K562 (cell line): ENCODE results near the gene LPCAT1. TPM values are rescaled to one million over a fixed set of nuclear protein-coding genes. Genes with fewer than 3 reads are reported as not detected.

Source experiments
- ATAC-seq: fragments of 200-7000 bp; cut with Tn5 transposase; 3 replicates; pipeline ENCODE4 v1.9.1; 2020; ENCODE audit warnings: moderate library complexity
- BruUV-seq: library from RNA; stranded (reverse); fragments of 400-500 nt; replicated peaks from 2 replicates; lab custom pipeline; 2021; lab: Mats Ljungman, UMichigan
- CTCF ChIA-PET: fragments of 300-600 bp; formaldehyde crosslinking; extraction: SDS; loops from one replicate; lab custom pipeline; 2021; ENCODE audit warnings: low intra/inter-chr PET ratio; lab: Yijun Ruan, JAX
- POLR2A ChIA-PET: fragments of 300-600, 350-650 bp; sonication (Branson Sonifier 250); formaldehyde crosslinking; extraction: SDS; loops from one replicate; lab custom pipeline; 2021; ENCODE audit warnings: antibody characterized with exemption, inconsistent platforms; lab: Yijun Ruan, JAX
- DNase-seq, 4 experiments: peaks; one replicate each; pipeline versions ENCODE4 v3.0.0 to v3.0.0-alpha.2; 2011 to 2018; ENCODE audit warnings: low spot score in 3 of 4, mixed read lengths in 3 of 4; ENCODE audit errors: extremely low read depth in 1 of 4
- FAIRE-seq: peaks from 2 replicates; lab custom pipeline; 2011; peaks lifted over from hg19 to GRCh38; lab: Jason Lieb, UNC
- H2AFZ ChIP-seq: 2 replicates; pipeline ENCODE4 v1.6.0; 2011; ENCODE audit warnings: low read depth, low read length, control low read depth, inconsistent platforms
- H3K27ac ChIP-seq: fragments of 200-600 bp; 3 replicates; pipeline ENCODE4 v1.8.0; 2011; ENCODE audit warnings: low read depth, mild to moderate bottlenecking, control low read depth, inconsistent platforms, low read length, moderate library complexity, mixed read lengths; ENCODE audit errors: extremely low read depth
- H3K27me3 ChIP-seq, 2 experiments: fragments of 300-600 bp in 1 of 2; 2 replicates in 1 of 2; 3 replicates in 1 of 2; pipeline versions ENCODE4 v1.6.0 to v1.8.0; 2011; ENCODE audit warnings: inconsistent platforms in 2 of 2, low read length in 2 of 2, mild to moderate bottlenecking in 1 of 2, mixed read lengths in 1 of 2, moderate library complexity in 1 of 2; ENCODE audit not compliant: control insufficient read depth in 2 of 2, insufficient read depth in 2 of 2
- H3K36me3 ChIP-seq: fragments of 300-600 bp; 3 replicates; pipeline ENCODE4 v1.8.0; 2011; ENCODE audit warnings: mild to moderate bottlenecking, low read length, inconsistent platforms; ENCODE audit not compliant: control insufficient read depth, insufficient read depth
- H3K4me1 ChIP-seq, 2 experiments: fragments of 200-600 bp in 1 of 2; replicated peaks in 1 of 2; 2 replicates in 1 of 2; 3 replicates in 1 of 2; pipeline versions ENCODE4 v1.5.1 to v1.8.0; 2011; ENCODE audit warnings: inconsistent platforms in 2 of 2, low read length in 2 of 2, mild to moderate bottlenecking in 1 of 2, mixed read lengths in 1 of 2, moderate library complexity in 1 of 2; ENCODE audit not compliant: control insufficient read depth in 2 of 2, insufficient read depth in 2 of 2
- H3K4me2 ChIP-seq: 2 replicates; pipeline ENCODE4 v1.6.1; 2011; ENCODE audit warnings: low read length, control low read depth, inconsistent platforms, mixed read lengths; ENCODE audit not compliant: insufficient read depth
- H3K4me3 ChIP-seq: fragments of 200-600 bp; sonication (generic), shearing (Covaris generic); 2 replicates; pipeline ENCODE4 v1.5.1; 2016; ENCODE audit warnings: control low read depth, inconsistent platforms
- H3K79me2 ChIP-seq: fragments of 200-600 bp; 3 replicates; pipeline ENCODE4 v1.8.0; 2011; ENCODE audit warnings: low read length, inconsistent platforms; ENCODE audit not compliant: control insufficient read depth, insufficient read depth
- H3K9ac ChIP-seq, 2 experiments: 2 replicates each; pipeline versions ENCODE4 v1.6.0 to v1.6.1; 2011; ENCODE audit warnings: low read depth in 2 of 2, low read length in 2 of 2, control low read depth in 1 of 2, inconsistent platforms in 1 of 2, mild to moderate bottlenecking in 1 of 2, mixed read lengths in 1 of 2; ENCODE audit not compliant: insufficient read depth in 1 of 2
- H3K9me1 ChIP-seq: one replicate; pipeline ENCODE4 v1.6.0; 2011; ENCODE audit warnings: inconsistent platforms, mild to moderate bottlenecking, low read length, moderate library complexity; ENCODE audit not compliant: control insufficient read depth, insufficient read depth
- H3K9me3 ChIP-seq: replicated peaks from 2 replicates; pipeline ENCODE4 v1.5.1; 2011; ENCODE audit warnings: low read depth, low read length, inconsistent platforms; ENCODE audit not compliant: control insufficient read depth, insufficient read depth
- H4K20me1 ChIP-seq: replicated peaks from 2 replicates; pipeline ENCODE4 v1.6.1; 2011; ENCODE audit warnings: low read length, inconsistent platforms, mixed read lengths; ENCODE audit not compliant: control insufficient read depth, insufficient read depth
- ELF2 ChIP-seq: fragments of 250-450 bp; sonication (Bioruptor Pico); IDR thresholded peaks from 2 replicates; pipeline ENCODE4 v1.5.0; 2021; ENCODE audit warnings: mild to moderate bottlenecking
- FIP1L1 ChIP-seq: fragments of 200-400 bp; formaldehyde crosslinking; IDR thresholded peaks from 2 replicates; pipeline ENCODE4 v1.6.1; 2018; ENCODE audit warnings: mild to moderate bottlenecking, low read depth, low read length; ENCODE audit not compliant: poor library complexity, severe bottlenecking
- HMGN3 ChIP-seq: IDR thresholded peaks from 2 replicates; pipeline ENCODE4 v1.6.1; 2011; ENCODE audit warnings: borderline replicate concordance, low read depth, mild to moderate bottlenecking, mixed read lengths, low read length; ENCODE audit not compliant: insufficient read length; ENCODE audit errors: extremely low read depth
- NFIC ChIP-seq: fragments of 450-650 bp; IDR thresholded peaks from 2 replicates; pipeline ENCODE4 v1.6.1; 2017; ENCODE audit warnings: mild to moderate bottlenecking, inconsistent platforms
- PPARD ChIP-seq: fragments of 250-450 bp; sonication (Bioruptor Pico); IDR thresholded peaks from 2 replicates; pipeline ENCODE4 v1.8.0; 2022; ENCODE audit warnings: inconsistent platforms, mild to moderate bottlenecking, moderate library complexity
- SMARCC2 ChIP-seq: fragments of 450-650 bp; IDR thresholded peaks from 2 replicates; pipeline ENCODE4 v1.6.1; 2017; ENCODE audit warnings: antibody characterized with exemption, moderate library complexity, mild to moderate bottlenecking, low read depth
- SRSF3 ChIP-seq: fragments of 200-400 bp; formaldehyde crosslinking; IDR thresholded peaks from 2 replicates; pipeline ENCODE4 v1.6.1; 2016; ENCODE audit warnings: mild to moderate bottlenecking, low read length, moderate library complexity; ENCODE audit not compliant: insufficient read depth
- ZNF253 ChIP-seq: fragments of 250-450 bp; sonication (Bioruptor Pico); conservative IDR thresholded peaks from 2 replicates; pipeline ENCODE4 v1.6.1; 2021; ENCODE audit warnings: mild to moderate bottlenecking
- WGBS: fragments of 100-300 bp; shearing (Covaris generic); methylation state at CpG from one replicate; pipeline ENCODE4 v1.1.6; 2016; ENCODE audit warnings: low coverage, mixed read lengths; ENCODE audit not compliant: insufficient coverage; ENCODE audit errors: missing lambda C conversion rate; 5-methylcytosine and 5-hydroxymethylcytosine counted together
- in situ Hi-C: fragments of 300-500 bp; cut with MboI; formaldehyde crosslinking; loops from 4 replicates; pipeline ENCODE4 v1.15.0; 2018; ENCODE audit warnings: inconsistent platforms, mixed read lengths
- intact Hi-C: fragments of 100-400 bp; cut with micrococcal nuclease; formaldehyde crosslinking; loops from 2 replicates; pipeline ENCODE4 v1.14.2; 2022
- polyA plus RNA-seq, 8 experiments: library from polyadenylated mRNA; depleted of rRNA in 4 of 8; stranded (reverse) in 5 of 8; unstranded in 3 of 8; fragments of >200 nt; fragmentation: Nextera tagmentation in 2 of 8; fragmentation: Illumina TruSeq in 1 of 8; extraction: Ambion mirVana in 2 of 8; extraction: Trizol in 1 of 8; gene quantifications; 2 replicates each; pipeline versions ENCODE4 v1.2.1 to v1.2.3, GENCODE V29; 2011 to 2014; ENCODE audit warnings: inconsistent platforms in 1 of 8, missing spikeins in 1 of 8
- total RNA-seq, 7 experiments: library from RNA; depleted of rRNA in 6 of 7; stranded (reverse); fragments of >200 nt in 6 of 7; fragmentation: Illumina TruSeq in 2 of 7; extraction: Trizol in 2 of 7; gene quantifications; 2 replicates each; pipeline versions ENCODE4 v1.2.1 to v1.2.3, GENCODE V29; 2011 to 2021; ENCODE audit warnings: low replicate concordance in 1 of 7

Gene LPCAT1
- total and polyA plus RNA-seq, 9 of the 15 experiments (the other 6 are each of a cell fraction or from before 2014, with no cell fraction given) = 0.14 to 18.4 (median 13.9) TPM

- TF ChIP-seq HMGN3 (no peak), SMARCC2 (no peak), ZNF253 (no peak), PPARD (CRISPR knock-in tag) (no peak), FIP1L1 (no peak), ELF2 (CRISPR knock-in tag) (no peak), NFIC (no peak), SRSF3 (no peak)
- no peaks in the 10 kb centered on the region for H3K9me1 ChIP-seq
- no peak overlapping the region for H3K9ac ChIP-seq
- no peak overlapping the region for H3K4me2 ChIP-seq
- no peak for DNase-seq
- H3K27ac ChIP-seq = no peak overlapping the region
- intact Hi-C loops = no loop called here
- no peaks in the 10 kb centered on the region for H3K9me3 ChIP-seq
- no peaks in the 10 kb centered on the region for H4K20me1 ChIP-seq
- FAIRE-seq = no peak
- H2AFZ ChIP-seq = no peak overlapping the region
- ChIA-PET CTCF (no interaction called here), POLR2A (interaction anchor here (0.7 to 1.4 kb wide), 2 partner anchors 10 to 461 kb away, joined by 3 read pairs; no protein-coding TSS in a partner anchor)
- ATAC-seq = no peak
- H3K4me3 ChIP-seq = no peak overlapping the region
- no peaks in the 10 kb centered on the region for H3K36me3 ChIP-seq
- H3K79me2 ChIP-seq = no peaks in the 10 kb centered on the region
- 2% methylated on average over 9 of the region's 9 CpGs for WGBS
- peaks cover 51 to 78% of the 10 kb centered on the region in 2 experiments; a peak in 4 of 5 replicates for H3K27me3 ChIP-seq
- in situ Hi-C loops = no loop called here
- no TSS peak for BruUV-seq
- peaks cover 0 to 18% of the 10 kb centered on the region in 2 experiments; a peak in 2 of 5 replicates for H3K4me1 ChIP-seq
Measured at GRCh38 chr5:1443171-1443570, 80.6 kb downstream of the LPCAT1 start.
